HCT116 (cell line): ENCODE results near the gene NFKBIA. TPM values are rescaled to one million over a fixed set of nuclear protein-coding genes. Genes with fewer than 3 reads are reported as not detected.

ENCODE experiments used
- ATAC-seq: fragments of 200-7000 bp; cut with Tn5 transposase; 2 replicates; pipeline ENCODE4 v1.9.1; 2020; ENCODE audit warnings: mild to moderate bottlenecking, moderate library complexity
- BruUV-seq: library from RNA; stranded (reverse); fragments of 400-500 nt; replicated peaks from 2 replicates; lab custom pipeline; 2021; lab: Mats Ljungman, UMichigan
- CTCF ChIA-PET: fragments of 300-600 bp; sonication (Branson Sonifier 250); formaldehyde crosslinking; loops from one replicate; lab custom pipeline; 2021; ENCODE audit warnings: antibody characterized with exemption; lab: Charles Lee
- POLR2A ChIA-PET: fragments of 300-600, 350-600 bp; sonication (Branson Sonifier 250); formaldehyde crosslinking; loops from one replicate; lab custom pipeline; 2021; ENCODE audit warnings: antibody characterized with exemption; lab: Charles Lee
- RAD21 ChIA-PET, 2 experiments: fragments of 300-600 bp; sonication (Branson Sonifier 250); formaldehyde crosslinking; loops; one replicate each; lab custom pipeline; 2023; ENCODE audit warnings: low total read pairs in 2 of 2; ENCODE audit not compliant: uncharacterized antibody in 2 of 2, unreplicated experiment in 2 of 2, low non-redundant PET in 1 of 2; lab: Charles Lee
- DNase-seq: peaks from one replicate; pipeline ENCODE4 v3.0.0-alpha.2; 2010; ENCODE audit warnings: low read depth, low spot score
- H2AFZ ChIP-seq: fragments of 200-600 bp; shearing (Covaris generic), sonication (generic); 2 replicates; pipeline ENCODE4 v1.6.1; 2017; ENCODE audit warnings: low read depth, mixed run types, mixed read lengths, antibody characterized with exemption, low read length; ENCODE audit not compliant: poor library complexity, severe bottlenecking
- H3K27ac ChIP-seq: 2 replicates; pipeline ENCODE4 v1.5.1; 2012; ENCODE audit warnings: low read depth, low read length
- H3K27me3 ChIP-seq: fragments of 200-600 bp; sonication (generic); 2 replicates; pipeline ENCODE4 v1.6.1; 2016; ENCODE audit warnings: mixed run types, low read length, mixed read lengths; ENCODE audit not compliant: insufficient read depth
- H3K36me3 ChIP-seq, 2 experiments: fragments of 200-500 bp in 1 of 2; fragments of 200-600 bp in 1 of 2; sonication (Bioruptor generic) in 1 of 2; sonication (generic) in 1 of 2; 2 replicates each; pipeline versions ENCODE4 v1.5.1 to v1.6.1; 2014 to 2016; ENCODE audit warnings: low read length in 2 of 2, inconsistent platforms in 1 of 2, mixed read lengths in 1 of 2, mixed run types in 1 of 2; ENCODE audit not compliant: insufficient read depth in 2 of 2, control insufficient read depth in 1 of 2
- H3K4me1 ChIP-seq, 2 experiments: fragments of 200-600 bp in 1 of 2; sonication (generic) in 1 of 2; 2 replicates each; pipeline versions ENCODE4 v1.5.1 to v1.6.1; 2012 to 2017; ENCODE audit warnings: low read length in 2 of 2, inconsistent platforms in 1 of 2, mild to moderate bottlenecking in 1 of 2, mixed read lengths in 1 of 2, mixed run types in 1 of 2, moderate library complexity in 1 of 2; ENCODE audit not compliant: insufficient read depth in 2 of 2, control insufficient read depth in 1 of 2
- H3K4me2 ChIP-seq: fragments of 200-600 bp; sonication (generic); 2 replicates; pipeline ENCODE4 v1.6.1; 2017; ENCODE audit warnings: mixed run types, low read length, mixed read lengths
- H3K4me3 ChIP-seq, 2 experiments: fragments of 200-600 bp in 1 of 2; sonication (generic) in 1 of 2; replicated peaks in 1 of 2; 2 replicates each; pipeline ENCODE4 v1.5.1; 2011 to 2016; ENCODE audit warnings: low read length in 2 of 2, control low read depth in 1 of 2, low read depth in 1 of 2, mild to moderate bottlenecking in 1 of 2, mixed read lengths in 1 of 2, mixed run types in 1 of 2
- H3K79me2 ChIP-seq: fragments of 200-600 bp; sonication (generic); 2 replicates; pipeline ENCODE4 v1.6.1; 2017; ENCODE audit warnings: mild to moderate bottlenecking, mixed run types, low read length, moderate library complexity, mixed read lengths; ENCODE audit not compliant: insufficient read depth
- H3K9ac ChIP-seq: fragments of 200-600 bp; sonication (generic); 2 replicates; pipeline ENCODE4 v1.6.1; 2016; ENCODE audit warnings: low read length, mixed read lengths
- H3K9me2 ChIP-seq: fragments of 200-600 bp; sonication (generic), shearing (Covaris generic); 2 replicates; pipeline ENCODE4 v1.6.1; 2017; ENCODE audit warnings: mixed run types, mild to moderate bottlenecking, moderate library complexity; ENCODE audit not compliant: insufficient read depth
- H3K9me3 ChIP-seq, 2 experiments: fragments of 200-500 bp in 1 of 2; fragments of 200-600 bp in 1 of 2; sonication (Bioruptor generic) in 1 of 2; sonication (generic) in 1 of 2; 2 replicates each; pipeline ENCODE4 v1.6.1; 2014 to 2017; ENCODE audit warnings: low read length in 2 of 2, mixed read lengths in 2 of 2, inconsistent platforms in 1 of 2, low read depth in 1 of 2, mild to moderate bottlenecking in 1 of 2, mixed run types in 1 of 2, moderate library complexity in 1 of 2; ENCODE audit not compliant: control insufficient read depth in 1 of 2, insufficient read depth in 1 of 2
- H4K20me1 ChIP-seq: fragments of 200-600 bp; sonication (generic), shearing (Covaris generic); 2 replicates; pipeline ENCODE4 v1.6.1; 2017; ENCODE audit warnings: mixed run types, mild to moderate bottlenecking, moderate library complexity; ENCODE audit not compliant: insufficient read depth
- CEBPB ChIP-seq: IDR thresholded peaks from 2 replicates; pipeline ENCODE4 v1.6.1; 2012; ENCODE audit warnings: low read depth
- EZH2phosphoT487 ChIP-seq: fragments of 200-600 bp; IDR thresholded peaks from 2 replicates; pipeline ENCODE4 v1.6.1; 2018; ENCODE audit warnings: antibody characterized with exemption, borderline replicate concordance
- FOSL1 ChIP-seq: IDR thresholded peaks from 2 replicates; pipeline ENCODE4 v1.6.1; 2012; ENCODE audit warnings: low read depth
- SIN3A ChIP-seq: IDR thresholded peaks from 2 replicates; pipeline ENCODE4 v1.6.1; 2012; ENCODE audit warnings: low read depth
- intact Hi-C: fragments of 100-400 bp; cut with micrococcal nuclease; formaldehyde crosslinking; loops from 2 replicates; pipeline ENCODE4 v1.10.0; 2022
- total RNA-seq: library from RNA; stranded (reverse); gene quantifications from one replicate; pipeline ENCODE4 v1.2.1, GENCODE V29; 2021; ENCODE audit not compliant: unreplicated experiment
- TF ChIP-seq, protein P1 (sequence below): IDR thresholded peaks from 2 replicates; pipeline ENCODE4 v1.6.1; 2012; ENCODE audit warnings: low read depth
- TF ChIP-seq, protein P2 (sequence below): IDR thresholded peaks from 2 replicates; pipeline ENCODE4 v1.6.1; 2012

Gene NFKBIA
- total RNA-seq, 1 experiment from 2014 or later, result 42.6 TPM

- CTCF ChIA-PET, result no interaction called here
- Histone ChIP-seq H3K9me2 (no peaks in the 10 kb centered on the region), H3K36me3 (no peaks in the 10 kb centered on the region), H3K4me3 (no peak overlapping the region), H3K4me2 (no peak overlapping the region), H3K4me1 (peaks cover 7 to 10% of the 10 kb centered on the region in 2 experiments), H3K27me3 (no peaks in the 10 kb centered on the region), H3K79me2 (no peaks in the 10 kb centered on the region), H3K9ac (no peak overlapping the region), H2AFZ (no peak overlapping the region), H3K27ac (no peak overlapping the region), H4K20me1 (no peaks in the 10 kb centered on the region), H3K9me3 (no peaks in the 10 kb centered on the region)
- intact Hi-C loops, result no loop called here
- TF ChIP-seq FOSL1 (no peak), CEBPB (no peak), EZH2phosphoT487 (no peak), SIN3A (no peak)
- TF ChIP-seq, protein P1, sequence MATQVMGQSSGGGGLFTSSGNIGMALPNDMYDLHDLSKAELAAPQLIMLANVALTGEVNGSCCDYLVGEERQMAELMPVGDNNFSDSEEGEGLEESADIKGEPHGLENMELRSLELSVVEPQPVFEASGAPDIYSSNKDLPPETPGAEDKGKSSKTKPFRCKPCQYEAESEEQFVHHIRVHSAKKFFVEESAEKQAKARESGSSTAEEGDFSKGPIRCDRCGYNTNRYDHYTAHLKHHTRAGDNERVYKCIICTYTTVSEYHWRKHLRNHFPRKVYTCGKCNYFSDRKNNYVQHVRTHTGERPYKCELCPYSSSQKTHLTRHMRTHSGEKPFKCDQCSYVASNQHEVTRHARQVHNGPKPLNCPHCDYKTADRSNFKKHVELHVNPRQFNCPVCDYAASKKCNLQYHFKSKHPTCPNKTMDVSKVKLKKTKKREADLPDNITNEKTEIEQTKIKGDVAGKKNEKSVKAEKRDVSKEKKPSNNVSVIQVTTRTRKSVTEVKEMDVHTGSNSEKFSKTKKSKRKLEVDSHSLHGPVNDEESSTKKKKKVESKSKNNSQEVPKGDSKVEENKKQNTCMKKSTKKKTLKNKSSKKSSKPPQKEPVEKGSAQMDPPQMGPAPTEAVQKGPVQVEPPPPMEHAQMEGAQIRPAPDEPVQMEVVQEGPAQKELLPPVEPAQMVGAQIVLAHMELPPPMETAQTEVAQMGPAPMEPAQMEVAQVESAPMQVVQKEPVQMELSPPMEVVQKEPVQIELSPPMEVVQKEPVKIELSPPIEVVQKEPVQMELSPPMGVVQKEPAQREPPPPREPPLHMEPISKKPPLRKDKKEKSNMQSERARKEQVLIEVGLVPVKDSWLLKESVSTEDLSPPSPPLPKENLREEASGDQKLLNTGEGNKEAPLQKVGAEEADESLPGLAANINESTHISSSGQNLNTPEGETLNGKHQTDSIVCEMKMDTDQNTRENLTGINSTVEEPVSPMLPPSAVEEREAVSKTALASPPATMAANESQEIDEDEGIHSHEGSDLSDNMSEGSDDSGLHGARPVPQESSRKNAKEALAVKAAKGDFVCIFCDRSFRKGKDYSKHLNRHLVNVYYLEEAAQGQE, result no peak
- TF ChIP-seq, protein P2, sequence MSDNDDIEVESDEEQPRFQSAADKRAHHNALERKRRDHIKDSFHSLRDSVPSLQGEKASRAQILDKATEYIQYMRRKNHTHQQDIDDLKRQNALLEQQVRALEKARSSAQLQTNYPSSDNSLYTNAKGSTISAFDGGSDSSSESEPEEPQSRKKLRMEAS, result no peak
- DNase-seq (no peak), ATAC-seq (no peak)
- RAD21 ChIA-PET, result no interaction called here
- BruUV-seq, result no TSS peak
- POLR2A ChIA-PET, result no interaction called here
These were observed 25.9 kb downstream of the NFKBIA start for GRCh38 chr14:35378425-35379233.
